Stimulated activated CD4-positive, alpha-beta T cell treated with anti-CD3 and anti-CD28 coated beads, Interleukin-1b, Interleukin-23, amount 100 ng/mL, for 24 hours (primary cell): ENCODE data around the gene FAM222A.

Source experiments
- DNase-seq, 4 experiments: peaks; one replicate each; pipeline ENCODE4 v3.0.0-alpha.2; 2020; ENCODE audit warnings: low read depth in 4 of 4, low spot score in 1 of 4

FAM222A gene

DNA sequence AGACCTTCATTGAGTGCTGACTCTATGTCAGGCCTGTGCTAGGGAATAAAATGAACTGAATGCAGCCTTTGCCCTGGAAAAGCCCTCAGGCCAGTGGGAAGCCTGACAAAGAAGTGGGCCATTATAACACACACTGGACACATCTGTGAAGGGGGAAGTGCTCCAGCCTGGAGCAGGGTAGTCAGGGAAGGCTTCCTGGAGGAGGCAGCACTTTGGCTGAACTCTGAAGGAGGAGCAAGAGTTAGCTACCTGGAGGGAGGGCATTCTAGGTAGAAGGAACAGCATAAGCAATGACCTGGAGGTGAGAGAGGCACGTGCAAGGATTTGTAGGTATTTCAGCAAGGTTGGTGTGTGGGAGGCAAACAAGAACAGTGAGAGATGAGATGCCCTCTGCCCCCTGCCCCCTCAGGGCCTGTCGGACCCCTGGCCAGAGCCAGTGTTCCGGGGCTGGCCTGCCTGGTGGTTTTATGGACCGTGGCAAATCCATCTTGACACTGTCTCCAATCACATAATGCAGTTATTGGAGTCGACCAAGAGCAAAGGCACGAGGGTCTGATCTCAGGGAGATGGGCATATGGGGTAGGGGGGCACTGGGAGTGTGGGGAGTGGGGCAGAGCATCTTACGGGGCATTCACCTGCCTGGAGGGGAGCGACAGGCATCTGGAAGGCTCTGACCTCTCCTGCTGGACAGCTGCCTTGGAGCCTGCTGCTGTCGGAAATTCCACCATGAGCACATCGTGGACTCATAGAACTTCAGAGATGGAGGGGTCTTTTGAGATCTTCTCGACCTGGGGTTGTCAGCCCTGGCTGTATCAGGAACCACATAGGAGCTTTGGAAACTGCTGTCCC is 2.7 kb upstream of the FAM222A start:
- DNase-seq = no peak

DNA sequence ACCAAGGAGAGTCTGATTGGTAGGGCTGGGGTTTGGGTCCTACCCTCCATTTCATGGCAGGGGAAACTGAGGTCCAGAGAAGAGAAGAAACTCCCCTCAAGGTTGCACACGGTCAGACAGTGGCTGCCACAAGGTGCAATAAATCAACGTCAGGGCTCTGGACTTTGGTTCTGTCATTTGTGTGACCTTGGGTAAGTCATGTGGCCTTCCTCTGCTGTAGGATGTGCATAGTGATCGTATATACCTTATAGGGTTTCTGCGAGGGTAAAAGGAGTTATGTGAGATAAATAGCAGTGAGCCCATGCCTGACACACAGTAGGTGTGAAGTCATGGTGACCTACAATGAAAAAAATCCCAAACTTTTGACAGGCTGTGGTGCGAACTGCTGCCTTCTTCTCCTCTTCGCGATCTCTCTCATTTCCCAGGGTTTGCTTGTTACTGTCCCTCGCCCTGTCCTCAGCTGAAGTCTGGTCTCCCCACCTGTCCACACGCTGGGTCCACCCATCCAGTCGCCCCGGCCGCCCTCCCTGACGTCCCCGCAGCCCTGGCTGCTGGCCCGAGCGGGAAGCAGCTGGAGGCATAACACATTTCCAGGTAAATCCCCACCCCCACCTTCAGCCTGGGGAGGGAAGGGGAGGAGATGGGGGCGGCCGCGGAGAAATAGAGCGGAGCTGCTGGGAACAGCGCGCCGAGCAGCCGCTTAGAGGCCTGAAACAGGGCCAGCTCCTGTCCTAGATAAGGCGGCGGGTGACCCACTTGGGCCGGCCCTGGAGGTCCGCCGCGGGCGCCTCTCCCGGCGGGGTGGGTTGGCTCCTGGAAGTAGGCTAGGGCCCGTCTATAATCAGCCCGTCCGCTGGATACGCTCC is 1.8 kb upstream of the FAM222A start:
- no peak for DNase-seq

DNA sequence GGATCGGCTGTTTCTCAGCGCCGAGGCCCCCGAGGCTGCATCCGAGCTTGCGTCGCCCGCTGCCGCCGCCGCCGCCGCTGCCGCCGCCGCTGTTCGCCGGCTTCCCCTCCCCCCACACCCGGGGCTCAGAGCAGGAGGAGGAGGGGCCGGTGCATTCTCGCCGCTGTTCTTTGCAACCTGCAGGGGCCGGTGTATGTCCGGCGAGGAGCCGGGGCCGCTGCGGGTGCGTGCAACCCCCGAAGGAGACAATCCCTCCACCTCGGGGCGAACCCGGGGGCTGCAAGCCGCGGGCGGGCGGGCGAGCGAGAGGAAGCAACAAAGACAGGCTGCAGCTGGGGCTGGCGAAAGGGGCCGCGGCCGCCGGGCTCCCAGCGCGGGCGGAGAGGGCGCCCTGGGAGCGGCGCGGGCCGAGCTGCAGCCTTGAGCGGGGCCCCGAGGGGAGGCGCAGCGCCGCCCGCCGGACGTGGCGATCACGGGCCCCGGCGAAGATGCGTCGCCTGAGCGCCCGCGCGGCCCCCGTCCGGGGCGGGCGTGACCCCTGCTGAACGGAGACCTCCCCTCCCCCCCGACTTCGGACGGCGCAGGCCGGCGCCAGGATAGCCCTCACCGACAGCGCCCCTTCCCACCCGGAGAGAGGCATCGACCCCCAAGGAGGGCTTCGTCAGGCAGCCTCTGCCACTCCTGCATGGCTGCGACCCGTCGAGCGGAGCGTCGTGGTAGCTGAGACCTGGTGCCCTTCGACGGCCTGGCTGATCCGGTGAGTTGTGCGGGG is 702 bp downstream of the FAM222A start:
- peak; percentile 32 to 38 (median 34) for DNase-seq

DNA sequence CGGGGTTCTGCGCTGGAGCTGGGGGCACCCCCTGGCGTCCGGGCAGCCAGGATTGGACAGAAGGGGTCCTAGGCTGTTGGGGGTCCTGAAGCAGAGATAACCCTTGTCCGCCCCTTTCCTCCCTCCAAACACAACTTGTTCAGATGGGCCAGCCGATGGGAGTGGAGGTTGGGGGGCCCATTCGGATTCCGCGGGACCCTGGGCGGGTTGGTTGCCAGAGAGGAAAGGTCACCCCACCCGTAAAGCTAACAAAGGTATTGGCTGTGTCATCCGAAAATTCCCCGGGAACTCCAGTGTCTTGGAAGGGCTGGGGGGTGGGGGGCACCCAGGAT is 1.3 kb downstream of the FAM222A start:
- no peak for DNase-seq

DNA sequence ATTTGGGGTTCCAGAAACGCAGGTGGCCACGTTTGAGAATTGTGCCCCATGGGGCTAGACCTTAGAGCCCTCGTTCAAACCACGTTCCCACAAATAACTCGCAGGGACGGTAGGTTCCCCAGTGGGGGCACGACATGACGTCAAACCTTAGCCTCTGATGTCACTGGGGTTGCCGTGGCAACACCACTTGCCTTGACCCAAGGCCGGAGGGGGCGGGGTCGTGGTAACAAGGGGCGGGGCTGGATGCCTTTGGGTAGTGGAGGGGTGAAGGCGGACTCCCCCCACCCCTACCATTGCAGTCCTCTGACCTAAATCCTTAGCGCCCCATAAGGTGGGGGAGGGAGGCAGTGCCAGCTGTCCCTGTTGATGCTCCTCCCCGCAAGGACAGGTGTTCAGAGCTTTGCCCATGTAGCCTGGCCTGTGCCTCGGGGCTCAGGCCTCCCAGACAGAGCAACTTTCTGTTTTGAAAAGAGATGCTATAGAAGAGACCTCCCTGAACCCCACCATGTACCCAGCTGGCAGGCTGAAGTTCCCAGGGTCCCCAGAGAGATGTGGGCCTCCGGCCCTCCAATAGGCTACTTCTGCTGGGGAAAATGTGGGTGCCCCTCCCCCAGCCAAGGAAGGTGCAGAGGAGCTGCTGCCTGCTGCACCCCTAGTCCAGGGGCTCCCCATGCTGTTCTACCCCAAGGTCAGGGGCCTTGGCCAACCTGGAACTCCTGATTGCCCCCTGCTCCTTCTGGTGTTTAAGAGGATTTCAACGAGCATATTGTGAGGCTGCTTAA is 1.9 kb downstream of the FAM222A start:
- DNase-seq = no peak

DNA sequence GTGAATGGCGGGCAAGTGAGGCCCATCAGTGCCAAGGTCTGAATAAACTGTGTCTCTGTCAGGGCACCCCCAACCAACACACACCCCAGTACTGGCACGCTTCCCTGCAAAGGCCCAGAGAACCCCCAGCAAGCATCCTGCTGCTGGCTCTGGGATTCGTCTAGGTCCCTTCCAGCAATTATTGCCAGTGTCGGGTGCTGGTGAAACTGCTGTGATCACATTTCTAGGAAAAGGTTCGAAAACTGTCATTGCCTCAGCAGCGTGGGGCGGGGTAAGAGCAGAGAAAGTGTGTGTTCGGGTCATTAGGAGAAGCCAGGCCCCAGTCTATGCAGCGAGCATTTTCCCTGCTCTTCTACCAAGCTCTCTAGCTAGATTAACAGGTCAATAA is 2.5 kb downstream of the FAM222A start:
- DNase-seq = no peak

DNA sequence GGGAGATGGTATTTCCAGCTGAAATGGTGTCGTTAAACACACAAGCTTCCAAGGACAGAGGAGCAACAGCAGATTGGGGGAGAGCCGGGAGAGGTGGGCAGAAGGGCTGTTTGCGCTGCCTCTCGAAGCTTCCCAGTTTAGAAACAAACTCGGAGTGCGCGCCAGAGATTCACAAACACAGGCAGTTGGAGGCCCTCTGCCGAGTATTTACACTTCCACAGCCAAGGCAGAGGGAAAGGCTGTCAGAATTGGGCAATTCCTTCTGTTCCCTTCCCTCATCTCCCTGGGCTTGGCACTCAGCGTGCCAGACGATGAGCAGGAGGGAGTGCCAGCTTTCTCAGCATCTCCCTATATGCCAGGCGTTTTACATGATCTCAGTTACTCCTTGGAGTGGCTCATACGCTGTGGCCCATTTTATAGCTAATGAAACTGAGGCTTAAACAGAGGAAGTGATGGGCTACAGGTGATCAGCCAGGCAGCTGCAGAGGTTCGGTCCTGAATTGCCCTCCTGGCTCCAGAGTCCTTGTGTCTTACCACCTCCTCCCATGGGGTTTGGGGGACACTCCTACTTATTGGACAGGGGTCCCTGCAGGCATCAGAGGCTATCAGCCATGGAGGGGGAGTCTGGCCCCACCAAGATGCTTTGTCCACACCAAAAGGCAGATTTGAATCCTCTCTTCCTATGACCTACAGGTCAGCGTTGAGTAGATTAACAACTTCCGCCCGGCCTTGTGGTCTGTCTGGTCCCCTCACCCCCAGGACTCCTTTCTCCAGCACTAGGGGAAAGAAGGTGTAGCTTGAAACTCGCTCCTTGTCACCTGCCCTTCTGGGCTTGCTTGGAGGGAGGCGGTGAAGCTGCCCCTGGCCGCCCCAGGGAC is 3.1 kb downstream of the FAM222A start:
- no peak for DNase-seq

DNA sequence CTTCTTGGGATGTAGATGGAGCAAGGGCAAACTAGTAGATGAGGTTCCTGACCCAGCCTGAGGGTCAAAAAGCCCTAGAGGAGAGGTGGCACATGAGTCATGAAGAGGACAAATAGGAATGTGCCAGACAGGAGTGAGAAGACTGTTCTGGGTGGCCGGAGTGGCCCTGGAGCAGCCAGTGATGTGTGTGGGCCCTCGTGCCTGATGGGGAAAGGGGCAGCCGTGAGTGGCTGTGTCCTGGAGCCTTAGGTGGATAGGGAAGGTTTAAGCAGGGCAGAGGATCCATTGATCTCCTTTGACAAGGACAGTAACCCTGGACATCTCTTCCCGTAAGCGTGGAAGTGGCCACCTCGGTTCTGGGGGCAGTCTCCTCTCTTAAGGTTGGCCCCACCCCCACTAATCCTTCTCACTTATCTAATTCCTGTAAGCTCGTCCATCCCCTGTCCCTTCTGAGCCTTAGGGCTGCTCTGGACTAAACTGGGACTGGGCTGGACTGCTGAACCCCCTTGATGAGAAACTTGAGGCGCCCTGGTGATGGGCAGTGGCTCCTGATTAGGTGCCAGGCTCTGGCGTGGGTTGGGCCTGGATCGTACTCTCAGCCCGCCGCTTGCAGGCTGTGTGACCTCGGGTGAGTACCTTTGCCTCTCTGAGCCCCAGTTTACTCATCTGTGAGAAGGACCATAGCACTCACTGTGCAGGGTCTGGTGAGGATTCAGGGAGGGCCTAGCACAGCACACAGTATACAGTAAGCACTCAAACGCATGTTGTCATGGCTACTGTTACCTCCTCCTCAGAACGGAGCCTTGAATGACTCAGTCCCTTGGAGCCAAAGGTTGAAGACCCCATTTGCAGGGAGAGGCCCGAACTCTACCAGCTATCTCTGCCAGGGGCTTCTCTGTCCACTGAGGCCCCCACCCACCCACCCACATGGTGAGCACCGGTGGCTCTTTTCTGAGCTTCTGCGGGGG is 4.0 kb downstream of the FAM222A start:
- DNase-seq = no peak

DNA sequence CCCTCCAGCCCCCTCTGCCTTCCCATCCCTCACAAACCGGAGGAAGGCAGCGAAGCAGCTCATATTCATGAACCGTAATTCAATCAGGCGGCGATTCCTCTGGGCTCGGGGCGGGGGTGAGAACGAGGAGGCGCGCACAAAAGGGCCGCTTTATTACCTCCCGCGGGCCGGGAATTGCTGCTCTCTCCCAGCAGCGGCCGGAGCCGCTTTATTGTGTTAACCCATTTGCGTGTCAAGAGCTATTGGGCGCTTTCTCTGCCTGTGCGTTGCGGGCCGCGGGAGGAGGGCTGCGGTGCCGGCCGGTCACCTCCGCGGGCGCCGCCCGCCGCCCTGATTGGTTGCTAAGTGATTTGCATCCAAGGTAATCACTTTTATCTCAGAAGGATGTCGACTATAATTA is 4.8 kb downstream of the FAM222A start:
- DNase-seq = no peak

DNA sequence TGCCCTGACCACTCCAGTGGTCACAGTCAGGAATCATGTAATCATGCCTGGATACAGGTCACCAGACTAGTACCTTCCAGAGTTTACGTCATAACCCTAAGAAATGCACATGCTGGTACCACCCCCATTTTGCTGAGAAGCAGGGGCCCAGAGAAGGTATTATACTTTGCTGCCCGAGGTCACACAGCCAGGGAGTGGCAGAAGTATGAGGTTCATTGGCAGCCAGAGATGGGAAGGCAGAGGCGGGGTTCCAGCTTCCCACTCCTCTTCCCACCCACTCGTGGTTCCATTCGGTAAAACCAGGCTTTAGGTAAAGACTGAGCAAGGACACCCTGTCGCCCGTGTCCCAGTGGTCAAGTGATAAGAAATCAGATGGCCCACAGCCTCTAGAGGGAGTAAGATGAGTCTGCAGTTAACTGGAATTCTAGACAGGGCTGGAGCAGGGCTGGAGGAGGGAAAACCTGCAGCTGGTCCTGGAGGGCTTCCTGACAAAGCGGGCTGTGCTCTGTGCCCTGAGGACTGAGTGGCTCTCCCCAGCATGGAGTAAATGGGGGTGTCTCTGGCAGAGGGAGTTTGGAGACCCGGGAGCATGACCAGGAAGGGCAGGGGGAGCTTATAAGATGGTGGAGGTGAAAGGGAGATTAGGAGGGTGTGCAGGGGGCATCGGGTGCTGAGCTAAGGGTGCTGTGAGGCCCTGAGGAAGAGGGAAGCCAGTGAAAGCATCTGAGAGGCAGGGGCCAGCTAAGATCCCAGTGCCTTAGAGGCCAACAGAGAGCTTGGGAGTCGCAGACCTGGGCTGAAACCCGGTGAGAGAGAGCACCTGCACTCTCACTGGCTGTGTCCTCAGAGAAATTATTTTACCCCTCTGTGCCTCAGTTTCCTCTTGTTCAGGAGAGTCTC is 5.7 kb downstream of the FAM222A start:
- no peak for DNase-seq

DNA sequence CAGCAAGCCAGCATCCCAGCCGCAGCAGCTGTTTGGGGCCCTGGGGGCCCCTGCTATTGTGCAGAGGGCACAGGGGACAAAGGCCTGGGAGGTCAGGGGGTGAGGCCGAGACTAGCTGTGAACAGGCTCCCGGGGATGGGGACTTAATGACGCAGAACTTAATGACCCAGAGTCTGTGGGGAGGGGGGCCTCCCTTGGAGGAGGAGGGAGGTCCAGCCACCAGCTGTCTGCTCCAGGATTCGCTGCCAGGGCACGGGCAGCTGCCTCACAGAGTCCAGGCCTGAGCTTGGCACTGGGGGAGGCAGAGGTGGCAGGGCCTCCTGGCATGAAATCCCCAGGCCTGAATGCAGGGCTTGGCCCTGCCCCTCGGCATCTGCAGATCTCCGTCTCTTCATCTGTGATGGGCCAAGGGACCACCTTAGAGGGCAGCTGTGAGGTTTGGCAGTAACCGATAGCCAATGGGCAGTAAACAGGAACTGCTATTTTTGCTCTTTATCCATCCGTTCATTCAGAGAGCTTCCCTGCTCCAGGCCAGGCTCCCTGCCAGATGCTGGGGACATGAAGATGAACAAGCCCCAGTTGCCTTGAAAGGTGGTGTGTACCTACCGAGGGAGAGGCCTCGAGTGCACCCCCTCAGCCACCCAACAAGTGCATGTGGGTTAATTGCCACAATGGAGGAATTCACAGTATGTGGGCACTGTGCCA is 6.7 kb downstream of the FAM222A start:
- no peak for DNase-seq

DNA sequence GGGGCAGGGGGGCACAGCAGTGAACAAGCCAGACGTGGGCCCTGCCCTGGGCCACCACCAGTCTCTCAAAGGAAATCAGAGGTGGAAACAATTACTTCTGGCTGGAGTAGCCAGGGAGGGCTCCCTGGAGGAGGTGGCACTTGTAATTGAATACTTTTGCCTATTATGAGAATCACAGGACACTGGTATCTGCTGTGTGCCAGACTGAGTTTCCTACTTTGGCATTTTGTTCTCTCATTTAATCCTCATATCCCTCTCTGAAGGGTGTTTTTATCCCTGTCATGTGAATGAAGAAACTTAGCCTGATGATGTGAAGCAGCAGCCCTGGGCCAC is 7.2 kb downstream of the FAM222A start:
- no peak for DNase-seq

DNA sequence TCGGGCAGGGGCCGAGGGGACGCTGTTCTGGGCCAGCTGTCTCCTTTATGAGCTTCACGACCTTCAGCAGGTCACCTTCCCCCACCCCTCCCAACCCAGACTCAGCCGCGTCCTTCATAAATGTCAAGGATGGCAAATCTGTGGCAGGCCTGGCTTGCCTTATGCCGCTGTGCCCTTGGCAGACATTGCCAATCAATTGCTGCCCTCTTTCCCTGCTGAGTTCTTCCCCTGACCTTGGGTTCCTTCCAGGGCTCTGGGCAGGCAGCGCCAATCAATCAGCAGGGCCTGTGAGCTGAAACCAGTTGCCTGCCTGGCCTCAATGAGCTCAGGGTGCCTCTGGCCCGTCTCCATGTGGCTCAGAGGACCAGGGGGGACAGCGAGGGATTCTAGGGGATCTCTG is 7.7 kb downstream of the FAM222A start:
- DNase-seq = no peak

DNA sequence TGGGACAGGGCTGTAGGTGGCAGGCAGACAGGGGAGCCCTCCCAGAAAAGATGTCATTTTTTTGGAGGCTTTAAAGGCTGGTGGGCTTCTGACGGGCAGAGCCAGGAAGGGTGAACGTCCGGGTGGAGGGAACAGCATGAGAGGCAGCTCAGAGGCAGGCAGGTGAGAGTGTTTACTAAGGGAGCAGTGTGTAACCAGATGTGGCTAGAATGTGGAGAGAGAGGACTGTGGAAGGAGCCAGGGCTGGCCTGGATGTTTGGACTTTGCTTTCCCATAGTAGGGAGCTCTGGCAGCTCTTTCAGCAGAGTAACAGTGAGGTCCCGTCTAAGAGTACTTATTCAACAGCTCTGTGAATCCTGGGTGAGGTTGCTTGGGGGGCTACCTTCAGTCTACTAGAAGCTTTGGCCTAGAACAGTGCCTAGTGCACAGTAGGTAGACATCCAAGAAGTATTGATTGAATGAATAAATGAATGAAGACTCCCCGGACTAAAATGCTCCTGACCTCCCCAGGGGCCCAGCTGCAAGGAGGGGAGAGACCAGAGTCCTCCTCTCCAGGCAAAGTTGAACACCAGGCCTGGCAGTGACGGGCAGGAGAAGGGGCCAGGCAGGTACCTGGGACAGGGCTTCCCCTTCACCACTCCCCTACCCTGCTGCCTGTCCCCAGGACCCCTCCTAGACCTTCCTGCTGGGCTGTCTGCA is 8.5 kb downstream of the FAM222A start:
- no peak for DNase-seq

DNA sequence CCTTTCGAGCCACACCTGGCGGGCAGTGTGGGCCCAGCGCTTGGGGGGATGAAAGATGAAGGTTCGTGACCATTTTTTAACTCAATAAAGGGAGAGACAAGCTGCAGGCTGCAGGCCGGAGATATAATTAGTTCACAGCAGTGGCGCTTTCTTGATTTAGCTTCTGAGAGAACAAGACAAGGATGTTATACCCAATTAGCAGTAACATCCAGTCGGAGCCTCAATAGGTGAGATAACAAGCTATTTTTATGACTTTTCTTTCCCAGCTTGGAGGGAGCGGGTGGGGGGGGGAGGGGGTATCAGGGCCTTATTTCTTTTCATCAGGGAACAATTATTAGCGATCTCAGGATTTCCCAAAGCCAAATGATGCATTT is 9.1 kb downstream of the FAM222A start:
- no peak for DNase-seq

DNA sequence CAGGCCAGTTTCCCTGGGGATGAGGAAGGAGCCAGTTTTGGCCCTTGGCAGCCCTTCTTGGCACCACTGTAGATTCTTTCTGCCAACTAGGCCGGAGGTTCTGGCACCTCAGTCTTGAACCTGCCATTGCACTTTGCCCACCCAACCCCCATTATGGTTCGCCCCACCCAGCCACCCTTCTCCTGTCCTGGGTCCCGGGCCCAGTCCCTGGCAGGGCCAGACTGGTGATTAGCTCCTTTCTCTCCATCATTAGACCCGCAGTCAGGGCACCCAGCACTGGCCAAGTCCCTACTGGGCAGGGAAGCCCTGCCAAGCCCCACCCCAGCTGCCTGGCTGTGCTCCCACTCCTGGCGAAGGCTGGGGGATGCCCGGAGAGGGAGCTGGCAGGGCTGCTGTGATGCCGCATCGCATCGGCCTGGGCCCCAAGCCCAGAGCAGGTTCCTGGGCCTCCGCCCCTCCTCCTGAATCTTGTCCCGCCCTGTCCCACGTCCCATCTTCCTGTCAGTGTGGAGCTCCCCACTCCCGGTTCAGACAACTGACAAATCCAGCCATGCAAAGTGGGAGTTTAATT is 9.8 kb downstream of the FAM222A start:
- DNase-seq = no peak
